Superior temporal gyrus (tissue), 1 donor: ENCODE results near the gene EXOC4.
A peak's percentile ranks its signal among the peaks of the same experiment; 100 is the strongest.
"Not testable (repeated sequence)": the region's sequence is repeated elsewhere in the genome, so short reads cannot be mapped to it uniquely, and the experiment has no call there.

Source experiments
- DNase-seq: peaks from one replicate; pipeline ENCODE4 v3.0.0-alpha.2; 2016; ENCODE audit errors: extremely low spot score

EXOC4 gene

GRCh38 chr7:134070673-134071072, 817.8 kb downstream of the EXOC4 start:
- no peak for DNase-seq

GRCh38 chr7:134071355-134072331, 818.8 kb downstream of the EXOC4 start:
- DNase-seq, result no peak

DNA sequence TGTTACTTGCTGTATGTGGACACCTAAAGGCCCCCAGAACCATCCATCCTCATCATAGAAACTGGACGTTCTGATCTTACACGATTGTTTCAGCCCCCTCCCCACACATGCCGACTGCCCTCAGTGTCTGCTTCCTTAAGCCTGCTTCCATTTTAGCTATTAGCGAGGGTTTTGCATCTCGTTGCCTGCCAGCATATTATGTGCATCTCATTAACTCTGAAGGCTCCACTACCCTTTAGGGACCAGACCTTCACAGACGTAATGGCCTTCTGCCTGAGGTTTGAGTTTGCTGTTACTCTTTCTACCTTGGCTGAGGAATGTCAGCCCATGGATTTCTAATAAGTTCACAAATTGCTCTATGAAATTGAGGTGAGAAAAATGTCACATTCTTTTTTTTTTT, 820.4 kb downstream of the EXOC4 start:
- no peak for DNase-seq

DNA sequence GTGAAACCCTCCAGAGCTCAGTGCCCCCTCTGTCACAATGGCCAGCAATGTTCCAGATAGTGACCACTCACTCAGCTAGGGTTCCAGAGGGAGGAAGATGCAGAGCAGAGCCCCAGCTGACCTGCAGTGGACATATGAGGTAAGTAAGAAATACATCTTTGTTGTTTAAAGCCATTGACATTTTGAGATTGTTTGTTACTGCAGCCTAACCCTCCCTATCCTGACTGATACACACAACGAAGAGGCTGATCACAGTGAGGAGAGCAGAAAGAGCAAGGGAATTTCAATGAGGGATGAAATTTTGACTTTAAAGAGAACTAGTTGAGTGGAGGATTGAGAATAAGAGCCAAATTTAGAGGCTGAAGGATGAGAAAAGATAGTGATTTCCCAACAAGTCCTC, 822.9 kb downstream of the EXOC4 start:
- no peak for DNase-seq

GRCh38 chr7:134077560-134077959, 824.7 kb downstream of the EXOC4 start:
- DNase-seq, result not testable (repeated sequence)

GRCh38 chr7:134078991-134079390, 826.1 kb downstream of the EXOC4 start:
- no peak for DNase-seq

- no peak for DNase-seq
These were observed 828.8 kb downstream of the EXOC4 start for GRCh38 chr7:134081695-134082094.

DNA sequence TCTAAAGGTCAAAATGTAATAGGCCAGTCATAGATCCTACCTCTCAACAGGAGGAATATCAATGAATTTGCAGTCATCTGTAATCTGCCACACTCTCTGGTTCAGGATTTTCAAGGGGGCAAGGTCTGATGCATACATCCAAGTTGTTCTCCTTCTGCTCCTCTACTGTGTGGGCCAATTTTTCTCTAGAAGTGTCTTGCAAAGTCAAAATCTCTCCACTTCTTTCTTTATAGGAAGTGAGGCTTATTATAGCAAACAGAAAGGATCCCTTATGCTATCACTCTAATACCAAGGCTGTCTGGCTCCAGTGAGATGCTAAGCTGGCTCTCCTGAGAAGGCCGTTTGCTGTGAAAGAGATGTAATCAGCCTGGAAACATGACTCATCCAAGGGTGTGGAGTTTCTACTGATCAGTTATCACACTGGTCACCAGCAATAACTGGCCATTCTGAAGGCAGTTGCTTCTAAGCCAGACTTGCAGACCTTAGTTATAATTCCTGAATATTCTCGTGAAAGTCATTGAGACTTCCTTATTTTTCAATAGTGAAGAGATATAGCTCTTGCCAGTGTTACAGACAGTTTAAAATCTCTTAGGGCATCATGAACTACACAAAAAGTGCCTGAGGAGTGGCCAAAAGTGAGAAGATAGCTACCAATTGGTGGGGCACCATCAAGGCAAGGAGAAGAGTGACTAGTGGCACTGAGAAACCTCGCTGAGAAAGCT, 831.0 kb downstream of the EXOC4 start:
- DNase-seq, result peak; percentile 37

DNA sequence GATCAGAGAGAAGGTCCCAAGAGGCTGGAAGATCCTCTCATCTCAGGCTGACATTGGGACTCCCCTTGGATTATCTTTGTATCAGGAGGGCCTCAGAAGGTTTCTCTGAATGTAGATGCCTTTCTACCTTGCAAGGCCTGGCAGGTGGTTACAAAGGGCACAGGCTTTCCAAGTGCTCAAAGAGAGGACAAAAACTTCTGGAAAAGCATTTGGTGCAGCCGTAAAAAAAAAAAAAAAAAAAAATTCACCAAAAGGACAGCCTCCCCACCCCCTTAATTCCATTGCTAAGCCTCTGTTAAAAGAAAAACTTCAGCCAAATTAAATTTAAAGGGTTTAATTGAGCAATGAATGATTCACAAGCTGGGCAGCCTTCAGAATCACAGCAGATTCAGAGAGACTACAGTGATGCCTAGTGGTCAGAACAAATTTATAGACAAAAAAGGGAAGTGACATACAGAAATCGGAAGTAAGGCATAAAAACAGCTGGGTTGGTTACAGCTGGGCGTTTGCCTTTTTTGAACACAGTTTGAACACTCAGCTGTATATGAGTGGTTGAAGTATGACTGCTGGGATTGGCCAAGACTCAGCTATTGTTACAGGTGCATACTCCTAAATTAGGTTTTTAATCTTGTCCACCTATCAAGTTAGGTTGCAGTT, 831.7 kb downstream of the EXOC4 start:
- DNase-seq, result no peak

DNA sequence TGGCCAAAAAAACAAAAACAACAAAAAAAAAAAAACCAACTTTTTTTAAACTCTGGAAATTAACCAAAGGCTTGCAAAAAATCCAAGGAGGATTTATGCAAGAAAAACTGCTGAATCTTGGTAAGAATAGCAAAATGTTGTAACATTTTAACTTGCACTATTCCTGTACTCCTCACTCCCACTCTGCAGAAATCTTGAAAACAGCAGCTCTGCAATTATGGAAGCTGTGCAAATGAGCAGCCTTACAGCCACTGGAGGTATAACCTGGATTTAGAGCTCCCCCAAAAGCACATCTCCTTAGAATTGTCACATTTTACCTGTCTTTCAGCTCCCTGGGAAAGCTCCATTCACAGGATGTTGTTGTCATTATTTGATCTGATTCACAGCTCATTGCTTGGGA, 832.4 kb downstream of the EXOC4 start:
- peak; percentile 51 for DNase-seq

DNA sequence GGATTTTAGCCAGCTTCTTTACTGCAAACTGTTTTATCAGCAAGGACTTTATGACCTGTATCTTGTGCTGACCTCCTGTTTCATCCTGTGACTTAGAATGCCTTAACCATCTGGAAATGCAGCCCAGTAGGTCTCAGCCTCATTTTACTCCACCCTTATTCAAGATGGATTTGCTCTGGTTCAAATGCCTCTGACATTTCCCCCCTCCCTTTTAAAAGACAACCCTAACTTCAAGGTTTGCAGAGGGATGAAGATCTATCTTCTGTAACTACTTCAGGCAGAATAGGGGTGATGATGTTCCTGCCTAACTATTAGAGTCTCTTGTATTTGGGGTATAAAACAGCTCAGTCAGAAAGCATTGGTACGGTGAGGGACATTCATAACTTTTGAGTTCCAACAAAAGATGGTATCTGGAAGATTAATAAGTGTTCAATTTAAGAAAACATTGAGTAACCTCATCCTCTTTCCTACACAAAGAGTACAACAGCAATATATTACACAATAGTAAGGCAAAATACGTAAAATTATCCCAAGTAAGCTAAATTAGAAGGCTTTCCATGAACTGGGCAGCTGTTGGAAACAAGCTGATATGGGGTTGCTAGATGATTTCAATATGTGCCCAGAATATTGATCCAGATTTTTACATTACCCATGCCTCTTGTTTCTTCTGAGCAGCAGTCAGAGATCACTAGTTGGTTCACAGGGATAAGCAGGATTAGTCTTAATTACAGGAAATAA, 834.3 kb downstream of the EXOC4 start:
- DNase-seq, result no peak

GRCh38 chr7:134088199-134088598, 835.3 kb downstream of the EXOC4 start:
- no peak for DNase-seq

GRCh38 chr7:134089446-134089845, 836.6 kb downstream of the EXOC4 start:
- no peak for DNase-seq

DNA sequence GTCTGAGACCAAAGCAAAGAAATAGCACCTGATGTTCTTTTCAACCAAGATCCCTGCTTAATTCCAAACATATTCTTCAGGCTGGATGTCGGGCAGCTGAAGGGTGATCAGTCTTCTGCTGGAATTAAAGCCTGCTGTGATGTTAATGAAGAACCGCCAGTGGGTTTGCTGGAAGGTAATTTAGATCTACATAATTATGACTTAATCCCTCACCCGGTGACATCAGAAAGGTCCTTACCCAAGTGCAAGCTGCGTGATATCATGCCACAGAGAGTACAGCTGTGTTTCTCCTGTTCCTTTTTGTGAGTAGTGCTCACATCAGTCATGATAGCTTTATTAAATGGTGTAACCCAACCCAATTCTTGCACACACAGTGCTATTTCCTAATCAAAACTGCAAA, 845.2 kb downstream of the EXOC4 start:
- DNase-seq, result no peak

- DNase-seq, result no peak
These were observed 848.8 kb downstream of the EXOC4 start for GRCh38 chr7:134101716-134102115.

GRCh38 chr7:134104166-134104565, 851.3 kb downstream of the EXOC4 start:
- no peak for DNase-seq

DNA sequence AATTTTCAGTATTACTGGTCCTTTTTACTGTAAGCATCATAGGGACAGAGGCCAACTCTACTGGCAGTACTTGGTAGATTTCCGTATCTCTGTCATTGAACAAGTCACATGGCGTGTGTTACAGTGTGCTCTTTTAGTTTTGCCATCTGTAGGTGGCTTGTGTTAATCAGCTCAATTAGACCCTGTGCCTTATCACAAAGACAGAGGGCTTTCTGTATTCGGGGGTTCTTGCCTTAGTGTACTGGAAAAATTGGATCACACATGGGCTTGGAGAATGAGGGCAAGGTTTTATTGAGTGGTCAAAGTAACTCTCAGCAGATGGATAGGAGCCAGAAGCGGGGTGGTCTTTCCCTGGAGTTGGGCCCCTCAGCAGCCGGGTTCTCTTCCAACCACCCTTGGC, 853.0 kb downstream of the EXOC4 start:
- no peak for DNase-seq

GRCh38 chr7:134108802-134109201, 855.9 kb downstream of the EXOC4 start:
- peak; percentile 32 for DNase-seq

DNA sequence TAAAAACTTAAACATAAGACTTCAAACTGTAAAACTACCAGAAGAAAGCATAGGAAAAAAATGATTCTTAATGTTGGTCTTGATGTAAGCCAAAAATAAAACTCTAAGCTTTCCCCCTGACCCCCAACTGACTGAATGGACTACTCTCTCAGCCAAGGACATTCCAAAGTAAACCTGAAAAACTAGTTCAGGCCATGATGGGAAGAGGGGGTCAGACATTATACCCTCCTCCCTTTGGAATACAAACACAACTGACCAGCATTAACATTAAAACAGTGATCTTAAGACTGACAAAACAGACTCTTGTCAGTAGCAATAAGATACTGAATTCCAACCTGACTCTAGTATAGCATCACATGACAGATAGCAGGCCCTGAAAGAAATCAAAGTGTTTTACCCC, 860.8 kb downstream of the EXOC4 start:
- DNase-seq, result no peak

DNA sequence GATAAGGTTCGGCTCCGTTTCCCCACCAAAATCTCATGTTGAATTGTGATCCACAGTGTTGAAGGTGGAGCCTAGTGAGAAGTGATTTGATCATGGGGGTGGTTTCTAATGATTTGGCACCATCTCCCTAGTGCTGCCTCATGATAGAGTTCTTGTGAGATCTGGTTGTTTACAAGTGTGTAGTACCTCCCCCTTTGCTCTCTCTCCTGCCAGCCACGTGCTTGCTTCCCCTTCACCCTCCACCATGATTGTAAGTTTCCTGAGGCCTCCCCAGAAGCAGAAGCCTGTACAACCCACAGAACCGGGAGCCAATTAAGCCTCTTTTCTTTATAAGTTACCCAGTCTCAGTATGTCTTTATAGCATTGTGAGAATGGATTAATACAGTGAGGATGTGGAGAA, 862.1 kb downstream of the EXOC4 start:
- DNase-seq, result no peak
